Right lobe of liver (tissue), 6 donors: ENCODE results near the gene HLA-DQB2. TPM values are rescaled to one million over a fixed set of nuclear protein-coding genes. Genes with fewer than 3 reads are reported as not detected.

Source experiments
- ATAC-seq, 4 donors: fragments of 200-7000 bp; cut with Tn5 transposase; one replicate each; pipeline ENCODE4 v1.9.1; 2020; ENCODE audit warnings: mild to moderate bottlenecking in 4 of 4, moderate library complexity in 4 of 4
- DNase-seq, 3 donors: peaks; one replicate each; pipeline ENCODE4 v3.0.0-alpha.2; 2020
- H3K27ac ChIP-seq, 3 donors: fragments of 200-600 bp; one replicate each; pipeline ENCODE4 v1.8.0; 2022
- H3K27me3 ChIP-seq, 2 donors: fragments of 200-600 bp; one replicate each; pipeline ENCODE4 v1.8.0; 2022
- H3K36me3 ChIP-seq, 4 donors: fragments of 200-600 bp; sonication (generic) in 1 of 4; one replicate each; pipeline versions ENCODE4 v1.5.1 to v1.8.0; 2017 to 2022; ENCODE audit warnings: control low read depth in 1 of 4
- H3K4me1 ChIP-seq, 4 donors: fragments of 200-600 bp; sonication (generic) in 1 of 4; one replicate each; pipeline versions ENCODE4 v1.5.1 to v1.8.0; 2017 to 2022; ENCODE audit warnings: control low read depth in 1 of 4
- H3K4me3 ChIP-seq, 3 donors: fragments of 200-600 bp; one replicate each; pipeline ENCODE4 v1.8.0; 2022
- H3K9me3 ChIP-seq, 4 donors: fragments of 200-600 bp; sonication (generic) in 1 of 4; one replicate each; pipeline versions ENCODE4 v1.5.1 to v1.8.0; 2017 to 2022; ENCODE audit warnings: control low read depth in 1 of 4
- CTCF ChIP-seq, 4 donors: fragments of 200-600 bp in 3 of 4; fragments of 450-650 bp in 1 of 4; IDR thresholded peaks; one replicate each; pipeline versions ENCODE4 v1.5.1 to v1.8.0; 2016 to 2022; ENCODE audit warnings: antibody characterized with exemption in 4 of 4, mild to moderate bottlenecking in 2 of 4
- POLR2A ChIP-seq: fragments of 450-650 bp; IDR thresholded peaks from one replicate; pipeline ENCODE4 v1.6.1; 2017; ENCODE audit warnings: antibody characterized with exemption, mild to moderate bottlenecking
- WGBS: methylation state at CpG from one replicate; pipeline ENCODE4 v1.1.6; 2018; ENCODE audit warnings: low coverage, low lambda C conversion rate; ENCODE audit not compliant: insufficient coverage; ENCODE audit errors: missing lambda C conversion rate; 5-methylcytosine and 5-hydroxymethylcytosine counted together
- intact Hi-C, 2 donors: fragments of 100-400 bp; cut with DNase I; formaldehyde crosslinking; loops; one replicate each; pipeline versions ENCODE4 v1.11.2 to v1.14.1; 2022
- microRNA-seq, 2 donors: library from miRNA; unstranded; fragments of <30 nt; microRNA quantifications; one replicate each; pipeline ENCODE4, GENCODE V29; 2019 to 2020
- small RNA-seq, 2 experiments: library from RNA; depleted of rRNA; stranded (forward); fragments of <200 nt; gene quantifications; one replicate each; pipeline ENCODE3, GENCODE V24; 2016
- total RNA-seq, 6 experiments: library from RNA; depleted of rRNA in 2 of 6; stranded (reverse); fragments of >200 nt in 2 of 6; fragmentation: NEBNext Ultra II Directional in 3 of 6; extraction: Animal tissue kit (Norgen Biotek cat#: 25700) in 3 of 6; gene quantifications; one replicate each; pipeline versions ENCODE4 v1.1.0 to v1.2.4, GENCODE V29; 2016 to 2023
- donor health status: DM: no; HTN: yes; CAD: no.
- donor health status: DM: no; HTN: no; CAD: no.
- donor health status: DM: no; HTN: no; CAD: no.
- donor health status: DM: no; HTN: yes; CAD: no.
- donor health status: DM: no; HTN: yes; CAD: no.

HLA-DQB2 gene
- total RNA-seq, 6 experiments from 2014 or later, result 0.24 to 5.1 (median 0.46) TPM; not detected in 3

DNA sequence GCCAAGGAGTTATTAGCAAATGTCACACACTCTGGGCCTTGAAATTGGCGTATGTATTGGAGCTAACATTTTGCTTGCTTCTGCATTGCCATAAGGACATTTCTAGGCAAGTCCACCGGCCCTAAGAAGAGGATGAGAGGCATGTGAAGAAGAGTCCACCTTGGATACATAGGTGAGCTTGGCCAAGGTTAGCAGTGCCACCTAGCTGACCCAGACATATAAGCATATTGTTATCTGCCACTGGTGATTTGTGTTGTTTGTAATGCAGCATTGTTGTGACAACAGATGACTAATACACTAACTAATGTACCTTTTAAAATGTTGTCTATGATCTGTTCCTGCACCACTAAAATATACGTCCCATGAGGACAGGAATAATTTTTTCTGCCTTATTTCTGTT, 46.9 kb downstream of the HLA-DQB2 start:
- no peak overlapping the region for H3K4me3 ChIP-seq
- ATAC-seq, result no peak
- TF ChIP-seq POLR2A (no peak), CTCF (IDR thresholded peaks at IDR 0.05) (no peak)
- no peaks in the 10 kb centered on the region for H3K27me3 ChIP-seq
- no peaks in the 10 kb centered on the region for H3K36me3 ChIP-seq
- intact Hi-C loops, result no loop called here
- H3K27ac ChIP-seq, result no peak overlapping the region
- H3K4me1 ChIP-seq, result no peaks in the 10 kb centered on the region
- no peaks in the 10 kb centered on the region for H3K9me3 ChIP-seq
- no peak for DNase-seq
- WGBS, result 88% methylated on average over 3 of the region's 3 CpGs

DNA sequence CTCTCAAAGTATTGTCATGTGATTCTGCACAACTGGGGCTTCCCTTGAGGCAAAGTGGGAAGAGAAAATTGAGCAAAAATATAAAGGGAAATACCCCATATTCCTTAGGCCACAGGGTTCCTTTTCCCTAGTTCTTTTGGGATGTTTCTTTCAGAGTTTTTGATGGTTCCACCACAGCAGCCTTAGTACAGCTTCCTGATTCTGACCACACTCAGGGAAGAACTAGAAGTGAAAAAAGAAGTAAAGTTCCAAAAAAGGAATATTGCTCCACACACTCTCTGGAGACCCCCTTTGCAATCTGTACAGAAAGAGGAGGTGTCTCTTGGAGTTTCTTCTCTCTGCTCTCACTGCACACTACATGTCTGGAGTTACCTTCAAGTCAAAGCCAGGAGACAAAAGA, 50.1 kb downstream of the HLA-DQB2 start:
- ATAC-seq (no peak), DNase-seq (no peak)
- Histone ChIP-seq H3K9me3 (no peaks in the 10 kb centered on the region), H3K4me3 (no peak overlapping the region), H3K36me3 (no peaks in the 10 kb centered on the region), H3K27me3 (no peaks in the 10 kb centered on the region), H3K4me1 (no peaks in the 10 kb centered on the region), H3K27ac (no peak overlapping the region)
- intact Hi-C loops, result no loop called here
- TF ChIP-seq POLR2A (no peak), CTCF (IDR thresholded peaks at IDR 0.05) (no peak)

DNA sequence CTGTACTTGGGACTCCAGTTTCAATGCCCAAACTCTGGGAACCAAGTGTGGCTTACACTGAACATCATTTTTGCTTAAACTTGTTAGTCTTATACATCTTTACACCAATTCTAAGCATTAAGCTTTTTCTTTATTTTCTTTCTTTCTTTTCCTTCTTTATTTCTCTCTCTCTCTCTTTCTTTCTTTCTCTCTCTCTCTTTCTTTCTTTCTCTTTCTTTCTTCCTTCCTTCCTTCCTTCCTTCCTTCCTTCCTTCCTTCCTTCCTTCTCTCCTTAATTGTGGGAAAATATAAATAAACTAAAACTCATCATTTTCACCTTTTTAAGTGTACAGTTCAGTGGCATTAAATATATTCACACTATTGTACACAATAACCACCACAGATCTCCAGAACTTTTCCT, 53.7 kb downstream of the HLA-DQB2 start:
- no peaks in the 10 kb centered on the region for H3K27me3 ChIP-seq
- H3K9me3 ChIP-seq, result no peaks in the 10 kb centered on the region
- no peak for DNase-seq
- H3K36me3 ChIP-seq, result no peaks in the 10 kb centered on the region
- intact Hi-C loops, result no loop called here
- no peaks in the 10 kb centered on the region for H3K4me1 ChIP-seq
- no peak overlapping the region for H3K27ac ChIP-seq
- no peak for TF ChIP-seq CTCF (IDR thresholded peaks at IDR 0.05)
- TF ChIP-seq POLR2A, result no peak
- ATAC-seq, result no peak
- H3K4me3 ChIP-seq, result no peak overlapping the region

Small RNA genes lying within 50 kb of the gene (microRNA-seq; reads per million reads assigned to microRNA genes)
- 0 reads per million in 2 donors for gene MIR3135B

Small RNA genes lying within 50 kb of the gene (small RNA-seq; reads per million reads assigned to genes)
- gene MIR3135B, result 0 reads per million in 2 experiments

Other genes starting within 250 kb of the HLA-DQB2 start
- 10 to 100 TPM in 2 of 6 experiments, 1 to 10 TPM in 3, under 1 TPM in 1; 0.86 to 42.5 (median 5.0) TPM for gene HLA-DRB5, start 233.2 kb downstream of the HLA-DQB2 start, total RNA-seq
- 10 to 100 TPM in 5 of 6 experiments, 1 to 10 TPM in 1; 8.3 to 52.8 (median 23.6) TPM for gene HLA-DRB1, start 173.7 kb downstream of the HLA-DQB2 start, total RNA-seq
- gene HLA-DQA1, start 126.1 kb downstream of the HLA-DQB2 start, total RNA-seq, result 10 to 100 TPM in 3 of 6 experiments, under 1 TPM in 3; 0.31 to 15.9 (median 5.4) TPM
- 10 to 100 TPM in 2 of 6 experiments, 1 to 10 TPM in 1, under 1 TPM in 2, not detected in 1; 0.33 to 14.7 (median 1.7) TPM for gene HLA-DQB1, start 96.9 kb downstream of the HLA-DQB2 start, total RNA-seq
- gene HLA-DQA2, start 22.1 kb downstream of the HLA-DQB2 start, total RNA-seq, result 1 to 10 TPM in 1 of 6 experiments, under 1 TPM in 4, not detected in 1; 0.25 to 7.7 (median 0.72) TPM
- under 1 TPM in 2 of 6 experiments, not detected in 4; 0.16 to 0.20 TPM for gene HLA-DOB, start 53.5 kb upstream of the HLA-DQB2 start, total RNA-seq
- 10 to 100 TPM in 4 of 6 experiments, 1 to 10 TPM in 2; 8.8 to 20.2 (median 15.9) TPM for gene TAP2, start 75.2 kb upstream of the HLA-DQB2 start, total RNA-seq
- 10 to 100 TPM; 34.7 to 66.3 (median 40.5) TPM for gene PSMB8, start 80.5 kb upstream of the HLA-DQB2 start, total RNA-seq
- gene TAP1, start 90.2 kb upstream of the HLA-DQB2 start, total RNA-seq, result 10 to 100 TPM in 5 of 6 experiments, 1 to 10 TPM in 1; 7.7 to 24.9 (median 17.8) TPM
- 10 to 100 TPM in 5 of 6 experiments, 1 to 10 TPM in 1; 7.1 to 33.2 (median 18.0) TPM for gene PSMB9, start 90.7 kb upstream of the HLA-DQB2 start, total RNA-seq
- gene HLA-DMB, start 177.5 kb upstream of the HLA-DQB2 start, total RNA-seq, result 10 to 100 TPM in 1 of 6 experiments, 1 to 10 TPM in 5; 1.8 to 22.0 (median 6.5) TPM
- 10 to 100 TPM in 4 of 6 experiments, 1 to 10 TPM in 2; 6.9 to 26.2 (median 10.7) TPM for gene HLA-DMA, start 189.6 kb upstream of the HLA-DQB2 start, total RNA-seq
- 100 to 1,000 TPM in 1 of 6 experiments, 10 to 100 TPM in 5; 66.3 to 111 (median 73.7) TPM for gene BRD2, start 205.1 kb upstream of the HLA-DQB2 start, total RNA-seq
- gene HLA-DOA, start 246.1 kb upstream of the HLA-DQB2 start, total RNA-seq, result 1 to 10 TPM in 5 of 6 experiments, under 1 TPM in 1; 0.37 to 3.3 (median 1.2) TPM